Neural cell (in vitro differentiated cells): ENCODE measurements around the gene ITGB2. TPM values are rescaled to one million over a fixed set of nuclear protein-coding genes. Genes with fewer than 3 reads are reported as not detected.
"Not testable (repeated sequence)": the region's sequence is repeated elsewhere in the genome, so short reads cannot be mapped to it uniquely, and the experiment has no call there.

Source experiments
- H2AFZ ChIP-seq: fragments of 200-600, 300-800 bp; sonication (generic), shearing (Covaris generic); 2 replicates; pipeline ENCODE4 v1.6.0; 2014; ENCODE audit warnings: low read depth, mild to moderate bottlenecking, antibody characterized with exemption, low read length, moderate library complexity
- H3F3A ChIP-seq: fragments of 200-600 bp; shearing (Covaris generic); 2 replicates; pipeline ENCODE4 v1.6.1; 2016; ENCODE audit warnings: mild to moderate bottlenecking, moderate library complexity, mixed read lengths, antibody characterized with exemption, low read length; ENCODE audit not compliant: insufficient read depth, poor library complexity, severe bottlenecking
- H3K27ac ChIP-seq: fragments of 200-600, 300-800 bp; sonication (generic), shearing (Covaris generic); 2 replicates; pipeline ENCODE4 v1.5.1; 2014; ENCODE audit warnings: mild to moderate bottlenecking, low read length, moderate library complexity
- H3K27me3 ChIP-seq: fragments of 300-800, 200-600 bp; sonication (generic), shearing (Covaris generic); 2 replicates; pipeline ENCODE4 v1.6.0; 2014; ENCODE audit warnings: mild to moderate bottlenecking, low read depth, low read length, moderate library complexity; ENCODE audit not compliant: insufficient read depth
- H3K36me3 ChIP-seq: fragments of 300-800, 200-600 bp; sonication (generic), shearing (Covaris generic); 2 replicates; pipeline ENCODE4 v1.5.1; 2014; ENCODE audit warnings: mild to moderate bottlenecking, antibody characterized with exemption, low read length, moderate library complexity; ENCODE audit not compliant: insufficient read depth
- H3K4me2 ChIP-seq: fragments of 300-800, 200-600 bp; sonication (generic), shearing (Covaris generic); 2 replicates; pipeline ENCODE4 v1.6.0; 2014; ENCODE audit warnings: mild to moderate bottlenecking, low read length
- H3K4me3 ChIP-seq: fragments of 300-800, 200-600 bp; sonication (generic), shearing (Covaris generic); 2 replicates; pipeline ENCODE4 v1.5.1; 2014; ENCODE audit warnings: mild to moderate bottlenecking, low read length, moderate library complexity
- H3K79me2 ChIP-seq: fragments of 200-600 bp; shearing (Covaris generic); replicated peaks from 2 replicates; pipeline ENCODE4 v1.6.0; 2014; ENCODE audit warnings: mild to moderate bottlenecking, low read length, moderate library complexity; ENCODE audit not compliant: insufficient read depth
- H3K9ac ChIP-seq: fragments of 300-800, 200-600 bp; sonication (generic), shearing (Covaris generic); 2 replicates; pipeline ENCODE4 v1.6.1; 2016; ENCODE audit warnings: mild to moderate bottlenecking, low read length, mixed read lengths
- H3K9me2 ChIP-seq: fragments of 200-600 bp; shearing (Covaris generic); 2 replicates; pipeline ENCODE4 v1.6.1; 2016; ENCODE audit warnings: mild to moderate bottlenecking, low read length, mixed read lengths; ENCODE audit not compliant: insufficient read depth
- H3K9me3 ChIP-seq: fragments of 200-600, 300-800 bp; sonication (generic), shearing (Covaris generic); 2 replicates; pipeline ENCODE4 v1.6.1; 2016; ENCODE audit warnings: mild to moderate bottlenecking, mixed run types, low read length, moderate library complexity, mixed read lengths
- H4K20me1 ChIP-seq: fragments of 200-600 bp; shearing (Covaris generic); 2 replicates; pipeline ENCODE4 v1.6.1; 2016; ENCODE audit warnings: mild to moderate bottlenecking, mixed run types; ENCODE audit not compliant: insufficient read depth
- CTCF ChIP-seq: fragments of 450-650 bp; IDR thresholded peaks from 2 replicates; pipeline ENCODE4 v1.5.1; 2014; ENCODE audit warnings: antibody characterized with exemption, mild to moderate bottlenecking, moderate library complexity; ENCODE audit not compliant: poor library complexity, severe bottlenecking
- EP300 ChIP-seq: fragments of 450-650 bp; conservative IDR thresholded peaks from 2 replicates; pipeline ENCODE4 v1.6.1; 2014; ENCODE audit warnings: antibody characterized with exemption, mild to moderate bottlenecking, moderate library complexity; ENCODE audit not compliant: poor library complexity, severe bottlenecking
- EZH2 ChIP-seq: fragments of 200-600, 300-800 bp; shearing (Covaris generic), sonication (generic); IDR thresholded peaks from 2 replicates; pipeline ENCODE4 v1.6.1; 2014; ENCODE audit warnings: antibody characterized with exemption, low read length, borderline replicate concordance, mild to moderate bottlenecking; ENCODE audit not compliant: insufficient read depth, poor library complexity, severe bottlenecking
- MXI1 ChIP-seq: fragments of 450-650 bp; conservative IDR thresholded peaks from 2 replicates; pipeline ENCODE4 v1.6.1; 2014; ENCODE audit warnings: antibody characterized with exemption, mild to moderate bottlenecking; ENCODE audit not compliant: poor library complexity, severe bottlenecking
- POLR2AphosphoS5 ChIP-seq: IDR thresholded peaks from 2 replicates; pipeline ENCODE4 v1.6.1; 2012
- RAD21 ChIP-seq: fragments of 450-650 bp; conservative IDR thresholded peaks from 2 replicates; pipeline ENCODE4 v1.6.1; 2014; ENCODE audit warnings: antibody characterized with exemption, mild to moderate bottlenecking, moderate library complexity
- REST ChIP-seq: IDR thresholded peaks from 2 replicates; pipeline ENCODE4 v1.6.1; 2012; ENCODE audit warnings: borderline replicate concordance
- SMC3 ChIP-seq: fragments of 450-650 bp; conservative IDR thresholded peaks from 2 replicates; pipeline ENCODE4 v1.6.1; 2014; ENCODE audit warnings: antibody characterized with exemption, mild to moderate bottlenecking, moderate library complexity; ENCODE audit not compliant: poor library complexity
- TAF1 ChIP-seq: IDR thresholded peaks from 2 replicates; pipeline ENCODE4 v1.6.1; 2012; ENCODE audit warnings: low read depth
- polyA plus RNA-seq: library from polyadenylated mRNA; depleted of rRNA; stranded (reverse); fragments of >200 nt; gene quantifications from 2 replicates; pipeline ENCODE4 v1.2.3, GENCODE V29; 2014

ITGB2 gene
- polyA plus RNA-seq, 1 donor from 2014 or later: not detected

- Histone ChIP-seq H3K27ac (no peak overlapping the region), H3K4me2 (no peak overlapping the region), H2AFZ (no peak overlapping the region), H3F3A (no peaks in the 10 kb centered on the region), H3K9ac (no peak overlapping the region), H3K9me2 (no peaks in the 10 kb centered on the region), H3K79me2 (no peaks in the 10 kb centered on the region), H3K4me3 (no peak overlapping the region), H3K9me3 (no peaks in the 10 kb centered on the region), H4K20me1 (no peaks in the 10 kb centered on the region), H3K27me3 (peaks cover 5% of the 10 kb centered on the region), H3K36me3 (no peaks in the 10 kb centered on the region)
- TF ChIP-seq POLR2AphosphoS5 (no peak), SMC3 (no peak), TAF1 (no peak), RAD21 (no peak), CTCF (no peak), EP300 (no peak), MXI1 (no peak), REST (no peak), EZH2 (no peak)
These were observed 39.4 kb downstream of the ITGB2 start for GRCh38 chr21:44881198-44881872.

GRCh38 chr21:44880405-44881197, 40.1 kb downstream of the ITGB2 start:
- Histone ChIP-seq H3K9ac (no peak overlapping the region), H3F3A (no peaks in the 10 kb centered on the region), H2AFZ (no peak overlapping the region), H3K9me2 (no peaks in the 10 kb centered on the region), H3K36me3 (no peaks in the 10 kb centered on the region), H3K27ac (no peak overlapping the region), H3K4me3 (no peak overlapping the region), H3K27me3 (peaks cover 11% of the 10 kb centered on the region), H4K20me1 (no peaks in the 10 kb centered on the region), H3K4me2 (no peak overlapping the region), H3K79me2 (no peaks in the 10 kb centered on the region), H3K9me3 (no peaks in the 10 kb centered on the region)
- TF ChIP-seq REST: no peak
- TF ChIP-seq SMC3: no peak
- TF ChIP-seq EP300: no peak
- no peak for TF ChIP-seq POLR2AphosphoS5
- no peak for TF ChIP-seq RAD21
- TF ChIP-seq MXI1: no peak
- TF ChIP-seq EZH2: no peak
- TF ChIP-seq TAF1: no peak
- no peak for TF ChIP-seq CTCF

GRCh38 chr21:44879238-44879637, 41.5 kb downstream of the ITGB2 start:
- H3K27ac ChIP-seq, H3K9me2 ChIP-seq, H2AFZ ChIP-seq, H3K9me3 ChIP-seq, H4K20me1 ChIP-seq, H3K4me2 ChIP-seq, H3K36me3 ChIP-seq, H3K9ac ChIP-seq, H3F3A ChIP-seq, H3K79me2 ChIP-seq, H3K4me3 ChIP-seq: not testable (repeated sequence)
- H3K27me3 ChIP-seq: peaks cover 24% of the 10 kb centered on the region
